Measurements from ENCODE around the gene RELN.

The RELN gene

DNA sequence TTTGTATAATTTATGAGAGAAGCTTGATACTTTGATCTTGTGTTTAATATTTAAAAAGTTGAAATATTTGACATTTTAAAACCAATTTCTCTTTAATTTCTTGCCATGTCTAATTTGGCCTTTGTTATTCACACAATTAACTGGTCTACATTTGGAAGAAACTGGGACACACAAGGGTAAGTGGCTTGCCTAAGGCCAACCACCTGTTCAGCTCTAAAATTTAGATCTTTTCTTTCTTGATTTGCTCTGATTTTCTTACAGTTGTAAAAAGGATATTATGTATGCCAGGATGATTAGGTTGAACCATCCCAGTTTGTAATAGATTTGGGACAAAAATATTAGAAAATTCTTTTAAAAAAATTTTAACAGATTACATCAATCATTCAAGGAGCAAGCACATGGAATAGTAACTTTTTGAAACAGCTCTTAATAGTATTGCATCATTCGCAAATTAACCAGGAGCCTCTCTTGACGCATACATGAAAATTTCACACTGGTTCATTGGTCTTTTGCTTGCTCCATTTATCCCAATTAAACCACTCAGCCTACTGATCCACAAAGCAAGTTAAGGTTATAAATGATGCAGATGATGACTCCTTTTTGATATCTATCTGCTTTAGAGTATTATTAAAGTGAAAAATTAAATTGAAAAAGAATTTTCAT, 321.0 kb downstream of the RELN start:
- DNase-seq: no peak

DNA sequence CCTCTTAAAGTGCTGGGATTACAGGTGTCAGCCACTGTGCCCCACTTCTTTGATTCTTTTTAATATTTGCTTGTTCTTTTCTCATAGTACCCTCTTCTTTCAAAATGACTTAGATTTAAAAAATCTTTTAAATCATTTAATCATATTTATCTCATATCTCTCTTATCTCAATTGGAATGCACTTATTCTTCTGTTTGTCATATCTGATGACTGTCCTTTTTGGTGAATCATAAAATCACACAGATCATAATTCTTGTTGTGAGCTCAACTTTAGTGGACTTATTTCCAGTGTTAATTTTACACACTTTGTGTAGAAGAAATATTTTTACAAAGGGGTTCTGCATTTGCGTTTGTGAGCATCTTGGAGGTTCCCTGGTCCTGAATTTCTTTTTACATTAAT, 323.1 kb downstream of the RELN start:
- DNase-seq: no peak

DNA sequence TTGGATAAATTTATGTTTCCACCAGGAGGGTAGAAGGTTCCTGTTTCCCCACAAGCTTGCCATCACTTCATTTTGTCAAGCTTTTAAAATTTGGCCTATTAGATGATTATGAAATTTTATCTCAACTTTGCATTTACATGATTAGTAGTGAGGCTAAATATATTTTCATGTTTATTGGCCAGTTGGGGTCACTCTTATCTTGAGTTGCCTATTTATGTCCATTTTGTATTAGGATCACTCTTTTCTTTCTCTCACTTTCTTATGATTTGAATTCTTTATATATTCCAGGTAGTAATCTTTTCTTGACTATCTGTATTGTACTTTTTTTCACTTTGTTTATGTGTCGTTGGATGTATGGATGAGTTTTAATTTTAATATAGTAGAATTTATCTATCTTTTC, 324.9 kb downstream of the RELN start:
- DNase-seq: no peak

GRCh38 chr7:103660455-103661371, 328.7 kb downstream of the RELN start:
- DNase-seq: no peak

GRCh38 chr7:103658055-103659005, 331.1 kb downstream of the RELN start:
- DNase-seq: no peak

GRCh38 chr7:103657474-103657894, 332.0 kb downstream of the RELN start:
- no peak for DNase-seq

- no peak for DNase-seq
These were observed 333.2 kb downstream of the RELN start for GRCh38 chr7:103656221-103656620.

- DNase-seq: no peak
These were observed 337.7 kb downstream of the RELN start for GRCh38 chr7:103651593-103652377.

GRCh38 chr7:103649052-103649451, 340.4 kb downstream of the RELN start:
- no peak for DNase-seq

GRCh38 chr7:103648135-103648534, 341.3 kb downstream of the RELN start:
- no peak for DNase-seq

- no peak for DNase-seq
These were observed 345.1 kb downstream of the RELN start for GRCh38 chr7:103644319-103644718.

- DNase-seq: no peak
These were observed 349.3 kb downstream of the RELN start for GRCh38 chr7:103640031-103640779.

DNA sequence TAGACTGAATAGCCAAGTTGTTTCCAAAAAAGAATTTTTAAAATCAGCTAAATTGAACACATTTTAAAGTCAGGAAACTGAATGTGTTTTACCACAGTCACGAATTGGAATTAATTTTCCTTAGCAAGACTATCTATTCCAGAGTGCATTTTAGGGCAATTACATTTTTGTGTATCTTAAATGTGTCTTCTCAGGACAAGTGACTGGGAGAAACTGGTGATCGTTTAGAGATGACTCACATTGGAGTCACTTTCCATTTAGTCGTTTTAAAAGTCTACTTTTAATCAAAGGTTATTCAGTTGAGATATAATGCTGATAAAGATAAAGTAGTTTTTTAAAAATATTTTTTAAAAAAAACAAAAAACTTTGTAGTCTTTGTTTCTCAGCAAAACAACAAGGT, 351.7 kb downstream of the RELN start:
- DNase-seq: no peak

- DNase-seq: no peak
These were observed 352.4 kb downstream of the RELN start for GRCh38 chr7:103637094-103637493.

- DNase-seq: no peak
These were observed 353.3 kb downstream of the RELN start for GRCh38 chr7:103636153-103636552.

- no peak for DNase-seq
These were observed 356.5 kb downstream of the RELN start for GRCh38 chr7:103632972-103633371.

DNA sequence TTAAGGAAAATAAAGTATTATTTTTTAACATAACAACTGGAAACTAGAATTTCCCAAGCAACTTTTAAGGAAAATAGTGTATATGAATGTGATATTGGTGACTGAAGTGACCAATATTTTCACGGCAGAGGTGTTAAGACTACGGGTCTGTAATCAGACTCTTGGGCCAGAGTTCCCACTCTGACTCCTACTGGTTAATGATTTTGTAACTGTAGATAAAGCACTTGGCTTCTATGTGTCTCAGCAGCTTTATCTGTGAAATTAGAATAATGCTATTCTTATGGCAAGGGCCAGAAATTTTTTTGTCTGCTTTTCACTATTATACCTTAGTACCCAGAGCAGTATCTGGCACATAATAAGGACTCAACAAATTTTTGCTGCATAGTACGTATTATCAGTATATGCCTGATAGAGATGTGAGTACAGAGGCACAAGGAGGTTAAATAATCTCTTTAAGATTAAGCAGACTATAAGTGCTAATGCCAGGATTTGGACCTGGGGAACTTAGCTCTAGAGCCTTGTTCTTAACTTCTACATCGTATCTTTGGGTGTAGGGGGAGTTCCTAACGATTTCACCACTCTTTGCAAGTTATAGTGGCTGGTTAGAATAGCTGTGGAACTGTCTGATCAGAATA, 357.3 kb downstream of the RELN start:
- no peak for DNase-seq

GRCh38 chr7:103630318-103630717, 359.1 kb downstream of the RELN start:
- DNase-seq: no peak

DNA sequence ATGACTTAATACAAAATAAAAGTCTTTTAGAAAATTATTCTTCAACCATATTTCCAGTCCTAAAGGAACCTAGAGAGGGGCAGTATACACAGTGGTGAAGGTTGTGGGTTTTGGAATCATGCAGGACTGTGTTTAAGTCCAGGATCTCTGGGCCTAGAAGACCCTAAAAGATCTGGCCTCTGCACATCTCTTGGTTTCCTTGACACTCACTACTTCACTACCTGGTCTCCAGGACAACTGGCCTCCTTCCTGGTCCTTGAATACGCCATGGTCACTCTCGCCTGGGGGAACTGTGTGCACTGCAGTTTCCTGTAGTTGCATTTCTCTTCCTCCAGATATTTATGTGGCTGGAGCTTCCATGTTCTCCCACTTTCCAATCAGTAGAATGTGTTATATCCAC, 360.7 kb downstream of the RELN start:
- no peak for DNase-seq

DNA sequence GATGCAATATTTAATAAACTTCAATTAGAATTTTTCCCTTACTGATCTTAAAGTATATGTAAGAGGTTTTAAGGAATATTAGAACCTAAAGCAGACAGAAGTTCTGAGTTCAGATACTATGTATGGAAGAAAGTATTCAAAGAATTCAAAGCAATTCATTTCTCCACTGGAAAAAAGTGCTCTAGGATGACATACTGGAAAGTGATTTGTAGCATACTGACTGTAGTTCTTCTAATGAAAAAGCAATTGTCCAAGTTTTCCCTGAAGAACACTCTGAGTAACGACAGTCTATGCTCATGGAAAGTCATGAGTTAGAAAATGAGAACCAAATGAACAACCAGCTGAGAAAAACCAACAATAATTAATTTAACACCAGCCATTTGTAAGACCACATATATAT, 362.7 kb downstream of the RELN start:
- no peak for DNase-seq

DNA sequence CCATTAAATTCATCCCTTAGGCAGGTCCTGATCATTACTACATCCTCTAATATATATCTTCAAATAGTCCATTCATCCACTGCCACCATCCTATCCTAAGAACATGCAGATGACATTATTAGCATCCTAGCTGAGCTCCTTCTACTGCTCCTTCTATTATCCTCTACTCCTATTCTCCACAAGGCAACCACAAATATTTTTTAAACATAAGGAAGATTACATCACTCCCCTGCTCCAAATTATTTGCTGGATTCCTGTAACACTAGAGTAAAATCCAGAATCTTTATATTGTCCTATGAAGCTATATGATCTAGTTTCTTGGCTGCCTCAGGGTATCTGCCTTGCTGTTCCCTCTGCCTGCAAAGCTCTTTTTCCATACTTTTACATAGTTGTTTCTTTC, 367.2 kb downstream of the RELN start:
- DNase-seq: no peak
